Myocyte (in vitro differentiated cells): ENCODE data around the gene KIF7. TPM values are rescaled to one million over a fixed set of nuclear protein-coding genes. Genes with fewer than 3 reads are reported as not detected.
"Not testable (repeated sequence)": the region's sequence is repeated elsewhere in the genome, so short reads cannot be mapped to it uniquely, and the experiment has no call there.

Experiments
- DNase-seq: peaks from one replicate; pipeline ENCODE4 v3.0.0-alpha.2; 2012; ENCODE audit warnings: low read depth
- total RNA-seq: library from RNA; depleted of rRNA; stranded (reverse); fragments of >200 nt; gene quantifications from 2 replicates; pipeline ENCODE4 v1.2.3, GENCODE V29; 2014

KIF7 gene
- total RNA-seq, 1 donor from 2014 or later, result 6.3 TPM

DNA sequence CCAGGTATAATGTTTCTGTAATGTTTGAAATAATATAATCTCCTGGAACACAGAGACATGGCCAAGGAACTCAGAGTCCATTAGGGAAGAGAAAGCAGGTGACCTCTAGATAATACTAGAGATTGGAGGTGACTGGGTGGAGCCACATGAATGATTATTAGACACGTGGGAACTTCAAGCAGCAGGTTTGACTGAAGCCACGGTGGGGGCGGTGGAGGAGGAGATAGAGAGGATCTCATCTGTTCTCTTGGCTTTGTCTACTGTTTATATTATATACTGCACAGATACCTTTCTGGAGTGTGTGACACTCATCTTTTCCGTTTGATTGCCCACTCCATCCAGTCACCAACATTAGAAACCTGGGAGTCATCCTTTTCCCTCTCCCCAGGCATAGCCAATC, 33.7 kb downstream of the KIF7 start:
- DNase-seq, result no peak

DNA sequence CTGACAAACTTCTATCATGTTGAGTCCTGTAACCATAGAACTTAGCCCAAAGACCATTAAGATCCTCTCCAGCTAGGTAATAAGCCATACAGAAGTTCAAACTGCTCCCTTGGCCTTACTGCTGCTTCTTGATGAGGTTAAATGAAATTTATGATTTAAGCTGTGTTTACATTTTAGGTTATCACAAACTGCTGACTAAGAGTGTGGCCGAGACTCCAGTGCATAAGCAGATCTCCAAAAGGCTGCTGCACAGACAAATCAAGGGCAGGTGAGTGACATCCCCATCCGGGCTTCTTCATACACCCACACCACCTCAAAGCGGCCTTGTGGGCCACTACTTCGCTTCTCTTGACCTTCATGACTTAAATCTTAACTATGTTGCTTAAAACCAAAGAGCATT, 39.0 kb downstream of the KIF7 start:
- no peak for DNase-seq

DNA sequence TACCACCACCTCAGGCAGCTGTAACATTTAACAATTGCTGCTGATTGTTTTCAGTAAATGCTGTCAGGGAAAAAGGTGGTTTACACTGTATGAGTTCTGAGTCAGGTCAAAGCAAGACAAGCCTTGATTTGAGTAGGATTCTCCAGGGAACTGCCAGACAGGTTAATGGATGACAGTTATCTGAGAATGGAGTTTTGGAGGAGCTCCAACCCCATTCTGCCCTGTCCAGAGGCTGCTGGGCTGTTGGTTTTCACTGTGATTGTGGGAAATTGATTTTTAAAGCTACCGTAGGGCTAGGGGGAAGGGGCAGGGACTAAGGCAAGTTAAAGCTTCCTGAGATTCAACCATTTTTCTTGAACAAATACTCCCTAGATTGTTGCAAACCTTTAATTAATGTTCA, 40.1 kb downstream of the KIF7 start:
- DNase-seq, result no peak

DNA sequence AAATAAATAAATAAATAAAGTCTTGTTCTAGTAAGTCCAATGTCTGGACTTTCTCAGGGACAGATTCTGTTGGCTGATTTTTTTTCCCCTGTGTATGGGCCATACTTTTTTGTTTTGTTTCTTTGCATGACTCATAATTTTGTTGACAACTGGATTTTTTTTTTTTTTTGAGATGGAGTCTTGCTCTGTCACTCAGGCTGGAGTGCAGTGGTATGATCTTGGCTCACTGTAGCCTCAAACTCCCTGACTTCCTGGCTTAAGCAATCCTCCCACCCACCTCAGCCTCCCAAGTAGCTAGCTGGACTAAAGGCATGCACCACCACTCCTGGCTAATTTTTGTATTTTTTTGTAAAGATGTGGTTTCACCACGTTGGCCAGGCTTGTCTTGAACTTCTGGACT, 41.1 kb downstream of the KIF7 start:
- DNase-seq, result no peak

DNA sequence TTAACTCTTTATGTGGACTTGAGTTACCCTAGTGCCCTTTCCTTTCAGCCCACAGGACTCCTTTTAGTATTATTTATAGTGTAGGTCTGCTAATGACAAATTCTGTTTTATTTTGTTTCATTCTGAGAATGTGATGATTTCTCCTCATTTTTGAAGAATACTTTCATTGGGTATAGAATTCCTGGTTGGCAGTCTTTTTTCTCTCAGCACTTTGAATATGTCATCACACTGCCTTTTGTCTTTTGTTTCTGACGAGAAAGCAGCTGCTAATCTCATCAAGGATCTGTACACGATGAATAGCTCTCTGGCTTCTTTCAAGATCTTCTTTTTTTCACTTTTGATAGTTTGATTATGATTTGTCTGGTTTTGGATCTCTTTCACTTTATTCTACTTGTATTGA, 42.2 kb downstream of the KIF7 start:
- no peak for DNase-seq

DNA sequence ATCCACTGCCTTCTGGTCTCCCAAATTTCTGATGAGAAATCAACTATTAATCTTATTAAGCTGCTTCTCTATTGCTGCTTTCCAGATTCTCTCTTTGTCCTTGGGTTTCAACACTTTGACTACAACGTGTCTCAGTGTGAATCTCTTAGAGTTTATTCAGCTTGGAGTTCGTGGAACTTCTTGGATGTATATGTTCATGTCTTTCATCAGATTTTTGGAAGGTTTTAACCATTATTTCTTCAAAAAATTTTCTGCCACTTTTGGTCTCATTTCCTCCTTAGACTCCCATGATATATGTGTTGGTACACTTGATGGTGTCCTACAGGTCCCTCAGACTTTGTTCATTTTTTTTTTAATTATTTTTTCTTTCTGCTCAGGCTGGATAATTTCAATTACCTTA, 44.0 kb downstream of the KIF7 start:
- DNase-seq, result no peak

DNA sequence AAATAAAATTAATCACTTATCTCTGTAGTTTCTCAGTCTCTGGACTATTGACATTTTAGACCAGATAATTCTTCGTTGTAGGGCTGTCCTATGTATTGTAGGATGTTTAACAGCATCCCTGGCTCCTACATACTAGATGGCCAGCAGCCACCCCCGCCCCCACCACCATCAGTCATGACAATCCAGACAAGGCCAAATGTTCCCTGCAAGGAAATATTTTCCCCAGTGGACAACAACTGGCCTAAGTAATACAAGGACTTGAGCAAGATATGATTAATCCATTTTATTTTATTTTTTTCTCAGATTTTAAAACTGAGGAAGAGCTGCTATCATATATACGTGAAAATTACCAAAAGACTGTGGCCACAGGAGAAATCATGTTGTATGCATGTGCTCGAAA, 56.2 kb downstream of the KIF7 start:
- DNase-seq, result no peak

DNA sequence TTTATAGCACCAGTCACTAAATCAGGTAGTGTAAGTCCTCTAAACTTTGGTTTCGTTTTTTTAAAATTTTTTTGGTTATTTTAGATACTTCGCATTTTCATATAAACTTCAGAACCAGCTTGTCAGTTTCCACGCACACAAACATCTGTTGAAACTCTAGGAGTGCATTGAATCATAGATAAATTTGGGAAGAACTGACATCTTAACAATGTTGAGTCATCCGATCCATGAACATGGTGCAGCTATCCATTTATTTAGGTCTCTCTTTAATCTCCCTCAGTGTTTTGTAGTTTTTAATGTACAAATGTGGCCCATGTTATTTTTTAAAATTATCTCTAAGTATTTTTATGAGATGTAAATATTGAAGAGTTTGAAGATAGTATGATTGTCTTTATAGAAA, 62.2 kb downstream of the KIF7 start:
- DNase-seq, result no peak

DNA sequence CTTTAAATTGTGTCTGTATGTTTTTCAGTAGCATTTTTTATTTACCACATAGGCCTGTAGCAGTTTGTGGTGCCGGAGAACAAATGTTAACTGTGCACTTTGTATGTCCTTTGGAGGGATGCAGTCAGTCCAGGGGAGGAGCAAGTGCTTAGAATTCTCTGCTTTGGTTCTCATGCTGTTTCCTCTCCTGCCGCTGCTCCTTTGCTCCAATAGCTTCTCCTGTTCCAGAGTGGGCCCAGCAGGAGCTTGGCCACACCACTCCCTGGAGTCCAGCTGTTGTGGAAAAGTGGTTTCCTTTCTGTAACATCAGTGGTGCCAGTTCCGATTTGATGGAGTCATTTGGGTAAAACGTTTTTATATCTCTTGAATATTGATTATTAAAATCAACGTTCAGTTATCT, 63.4 kb downstream of the KIF7 start:
- peak; percentile 74 for DNase-seq

DNA sequence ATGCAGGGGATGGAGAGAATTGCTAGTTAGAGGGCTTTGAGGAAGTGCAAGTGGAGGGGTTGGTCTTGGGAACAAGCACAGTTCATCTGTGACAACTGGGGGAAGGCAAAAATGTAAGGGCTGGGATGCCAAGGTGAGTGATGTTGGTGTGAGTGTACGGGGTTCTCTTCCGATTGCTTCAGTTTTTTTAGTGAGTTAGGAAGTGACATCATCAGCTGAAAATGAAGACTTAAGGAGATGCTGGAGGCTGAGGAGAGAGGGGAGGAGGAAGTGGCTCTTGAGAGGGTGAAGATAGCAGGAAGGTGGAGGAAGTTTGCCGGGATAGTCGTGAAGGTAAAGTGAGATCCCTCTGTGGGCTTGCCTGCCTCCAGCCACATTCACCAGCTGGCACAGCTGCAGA, 67.3 kb downstream of the KIF7 start:
- DNase-seq, result no peak

DNA sequence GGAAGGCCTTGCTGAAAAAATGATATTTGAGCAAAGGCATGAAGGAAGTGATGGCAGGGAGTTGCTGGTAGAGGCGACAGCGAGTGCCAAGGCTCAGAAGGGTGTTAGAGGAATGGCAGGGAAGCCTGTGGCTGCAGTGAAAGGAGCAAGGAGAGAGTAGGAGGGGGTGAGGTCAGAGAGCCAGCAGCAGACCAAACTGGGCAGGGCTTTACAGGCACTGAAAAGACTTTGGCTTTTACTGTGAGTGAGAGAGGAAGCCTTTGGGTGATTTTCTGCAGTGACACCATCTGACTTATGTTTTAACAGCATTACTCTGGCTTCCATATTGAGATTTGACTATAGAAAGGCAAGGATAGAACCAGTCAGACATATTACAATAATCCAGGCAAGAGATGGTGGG, 68.6 kb downstream of the KIF7 start:
- no peak for DNase-seq

DNA sequence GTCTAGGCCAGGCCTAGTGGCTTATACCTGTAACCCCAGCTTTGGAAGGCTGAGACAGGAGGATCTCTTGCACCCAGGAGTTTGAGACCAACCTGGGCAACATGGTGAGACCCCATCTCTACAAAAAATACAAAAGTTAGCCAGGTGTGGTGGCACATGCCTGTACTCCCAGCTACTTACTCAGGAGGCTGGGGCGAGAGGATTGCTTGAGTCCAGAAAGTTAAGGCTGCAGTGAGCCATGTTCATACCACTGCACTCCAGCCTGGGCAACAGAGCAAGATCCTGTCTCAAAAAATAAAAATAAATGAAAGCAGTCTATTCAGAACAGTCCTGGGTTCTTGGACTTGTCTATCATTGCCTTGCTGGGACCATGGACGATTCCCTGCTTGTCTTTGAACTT, 74.5 kb downstream of the KIF7 start:
- DNase-seq, result not testable (repeated sequence)

DNA sequence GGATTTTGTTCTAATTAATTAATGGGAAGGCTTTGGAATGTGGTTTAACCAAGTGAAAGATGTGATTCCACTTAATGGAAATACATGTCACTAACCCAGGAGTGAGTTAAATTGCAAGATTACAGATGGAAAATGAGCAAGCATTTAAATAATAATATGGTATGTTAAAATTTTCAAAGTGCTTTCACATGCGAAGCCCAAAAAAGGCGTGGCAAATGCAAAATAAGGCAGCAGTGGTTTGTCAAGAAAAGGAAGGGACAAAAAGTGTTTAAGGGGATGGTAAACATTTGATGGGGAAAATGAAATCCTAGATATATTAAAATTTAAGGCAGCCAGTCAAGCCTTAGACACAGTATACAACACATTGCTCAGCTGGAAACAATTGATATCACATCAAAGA, 77.1 kb downstream of the KIF7 start:
- DNase-seq, result no peak

Other genes starting within 250 kb of the KIF7 start
- not detected in 2 replicates for gene RHCG, start 158.9 kb downstream of the KIF7 start, total RNA-seq
- gene TICRR, start 80.0 kb downstream of the KIF7 start, total RNA-seq, result 0.05 and 0.19 TPM in 2 replicates
- 0.05 TPM in 2 replicates for gene PLIN1, start 23.9 kb upstream of the KIF7 start, total RNA-seq
- 7.1 and 7.3 TPM in 2 replicates for gene PEX11A, start 35.3 kb upstream of the KIF7 start, total RNA-seq
- not detected in 2 replicates for gene WDR93, start 35.3 kb upstream of the KIF7 start, total RNA-seq
- 0.75 and 1.0 TPM in 2 replicates for gene MESP1, start 95.8 kb upstream of the KIF7 start, total RNA-seq
- gene MESP2, start 120.9 kb upstream of the KIF7 start, total RNA-seq, result 0.24 and 0.42 TPM in 2 replicates
- 6.2 and 6.6 TPM in 2 replicates for gene ANPEP, start 159.4 kb upstream of the KIF7 start, total RNA-seq
- gene AP3S2, start 238.5 kb upstream of the KIF7 start, total RNA-seq, result 65.3 and 101 TPM in 2 replicates